ENCODE measurements around the gene TSPAN9. TPM values are rescaled to one million over a fixed set of nuclear protein-coding genes. Genes with fewer than 3 reads are reported as not detected.

TSPAN9 gene
- total RNA-seq, 3 donors from 2014 or later, result 4.7 to 28.4 (median 8.5) TPM

- H3K36me3 ChIP-seq (ENCODE audit: low read depth), result no peaks in the 10 kb centered on the region
- DNase-seq (no peak), ATAC-seq (no peak)
- H3K4me3 ChIP-seq, result no peak overlapping the region
- no peaks in the 10 kb centered on the region for H3K4me1 ChIP-seq (ENCODE audit: low read depth)
- intact Hi-C loops (cut with DNase I, micrococcal nuclease), result no loop called here
- H3K9me3 ChIP-seq, result no peaks in the 10 kb centered on the region
- no peak for TF ChIP-seq CTCF (IDR thresholded peaks at IDR 0.05)
These were observed 187.1 kb downstream of the TSPAN9 start for GRCh38 chr12:3263939-3264922.

GRCh38 chr12:3265406-3265805 lies 188.2 kb downstream of the TSPAN9 start:
- no peaks in the 10 kb centered on the region for H3K36me3 ChIP-seq (ENCODE audit: low read depth)
- intact Hi-C loops (cut with DNase I, micrococcal nuclease), result no loop called here
- no peak overlapping the region for H3K4me3 ChIP-seq
- ATAC-seq (no peak), DNase-seq (no peak)
- no peaks in the 10 kb centered on the region for H3K9me3 ChIP-seq
- H3K4me1 ChIP-seq (ENCODE audit: low read depth), result no peaks in the 10 kb centered on the region
- no peak for TF ChIP-seq CTCF (IDR thresholded peaks at IDR 0.05)

GRCh38 chr12:3266638-3267037 lies 189.5 kb downstream of the TSPAN9 start:
- H3K4me3 ChIP-seq, result no peak overlapping the region
- intact Hi-C loops (cut with DNase I, micrococcal nuclease), result no loop called here
- H3K9me3 ChIP-seq, result no peaks in the 10 kb centered on the region

GRCh38 chr12:3267690-3268089 lies 190.5 kb downstream of the TSPAN9 start:
- no peak for TF ChIP-seq CTCF (IDR thresholded peaks at IDR 0.05)
- Histone ChIP-seq H3K4me1 (ENCODE audit: low read depth) (no peaks in the 10 kb centered on the region), H3K4me3 (no peak overlapping the region), H3K36me3 (ENCODE audit: low read depth) (no peaks in the 10 kb centered on the region), H3K9me3 (no peaks in the 10 kb centered on the region)
- intact Hi-C loops (cut with DNase I, micrococcal nuclease), result no loop called here
- no peak for ATAC-seq
- DNase-seq, result no peak

More at GRCh38 chr12:3266638-3267037, 189.5 kb downstream of the TSPAN9 start:
- Histone ChIP-seq H3K4me1 (ENCODE audit: low read depth) (no peaks in the 10 kb centered on the region), H3K36me3 (ENCODE audit: low read depth) (no peaks in the 10 kb centered on the region)
- no peak for DNase-seq
- no peak for TF ChIP-seq CTCF (IDR thresholded peaks at IDR 0.05)
- ATAC-seq, result no peak

GRCh38 chr12:3269594-3269993 lies 192.4 kb downstream of the TSPAN9 start:
- TF ChIP-seq CTCF (IDR thresholded peaks at IDR 0.05), result no peak
- Histone ChIP-seq H3K36me3 (ENCODE audit: low read depth) (no peaks in the 10 kb centered on the region), H3K9me3 (no peaks in the 10 kb centered on the region), H3K4me1 (ENCODE audit: low read depth) (no peaks in the 10 kb centered on the region), H3K4me3 (no peak overlapping the region)
- ATAC-seq (no peak), DNase-seq (no peak)
- intact Hi-C loops (cut with DNase I, micrococcal nuclease), result no loop called here

Data from mucosa of descending colon (tissue), 3 donors.